ENCODE results near the gene LY6G6C.

DNA sequence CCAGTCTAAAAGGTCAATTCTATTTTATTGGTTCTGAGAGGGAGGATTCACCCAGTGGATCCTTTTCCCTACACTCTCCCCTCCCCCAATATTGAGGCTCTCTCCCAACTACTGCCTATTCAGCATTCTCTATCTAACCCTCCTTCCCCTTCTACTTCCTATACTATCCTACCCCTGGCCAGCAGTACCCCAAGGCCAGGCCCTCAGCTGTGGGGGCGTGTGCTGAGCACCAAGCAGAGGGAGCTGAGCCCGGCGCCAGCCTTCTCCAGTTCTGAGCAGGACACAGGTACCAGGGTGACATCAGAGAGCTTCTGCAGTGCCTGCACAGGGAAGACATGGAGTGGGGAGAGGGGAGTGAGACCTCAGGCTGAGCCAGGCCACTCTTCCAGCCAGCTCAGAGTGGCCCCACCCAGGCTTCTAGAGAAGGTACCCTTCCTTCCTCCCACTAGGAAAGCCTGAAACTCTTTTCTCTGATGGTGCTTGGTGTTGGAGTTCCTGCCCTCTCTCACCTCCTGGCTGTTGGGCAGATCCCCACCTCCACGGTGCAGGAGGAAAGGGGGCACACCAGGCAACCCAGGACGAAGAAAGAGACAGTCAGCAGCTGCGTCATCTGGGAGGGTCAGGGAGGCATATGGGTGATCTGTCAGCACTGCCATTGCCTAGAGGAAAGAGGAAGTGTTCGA is 5.6 kb upstream of the LY6G6C start:
- TF ChIP-seq, protein P1, sequence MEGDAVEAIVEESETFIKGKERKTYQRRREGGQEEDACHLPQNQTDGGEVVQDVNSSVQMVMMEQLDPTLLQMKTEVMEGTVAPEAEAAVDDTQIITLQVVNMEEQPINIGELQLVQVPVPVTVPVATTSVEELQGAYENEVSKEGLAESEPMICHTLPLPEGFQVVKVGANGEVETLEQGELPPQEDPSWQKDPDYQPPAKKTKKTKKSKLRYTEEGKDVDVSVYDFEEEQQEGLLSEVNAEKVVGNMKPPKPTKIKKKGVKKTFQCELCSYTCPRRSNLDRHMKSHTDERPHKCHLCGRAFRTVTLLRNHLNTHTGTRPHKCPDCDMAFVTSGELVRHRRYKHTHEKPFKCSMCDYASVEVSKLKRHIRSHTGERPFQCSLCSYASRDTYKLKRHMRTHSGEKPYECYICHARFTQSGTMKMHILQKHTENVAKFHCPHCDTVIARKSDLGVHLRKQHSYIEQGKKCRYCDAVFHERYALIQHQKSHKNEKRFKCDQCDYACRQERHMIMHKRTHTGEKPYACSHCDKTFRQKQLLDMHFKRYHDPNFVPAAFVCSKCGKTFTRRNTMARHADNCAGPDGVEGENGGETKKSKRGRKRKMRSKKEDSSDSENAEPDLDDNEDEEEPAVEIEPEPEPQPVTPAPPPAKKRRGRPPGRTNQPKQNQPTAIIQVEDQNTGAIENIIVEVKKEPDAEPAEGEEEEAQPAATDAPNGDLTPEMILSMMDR (IDR thresholded peaks at IDR 0.05), result no peak
- TF ChIP-seq POLR2AphosphoS5 (IDR thresholded peaks at IDR 0.05), result no peak

Measured in breast epithelium (tissue), 3 donors.